HPDE6-E6E7 (cell line): Measurements from ENCODE around the gene DCANP1.
A peak's percentile ranks its signal among the peaks of the same experiment; 100 is the strongest.

ENCODE experiments used
- DNase-seq: peaks from one replicate; pipeline ENCODE4 v3.0.0; 2011; ENCODE audit warnings: missing footprints; ENCODE audit errors: extremely low spot score

Gene DCANP1

DNA sequence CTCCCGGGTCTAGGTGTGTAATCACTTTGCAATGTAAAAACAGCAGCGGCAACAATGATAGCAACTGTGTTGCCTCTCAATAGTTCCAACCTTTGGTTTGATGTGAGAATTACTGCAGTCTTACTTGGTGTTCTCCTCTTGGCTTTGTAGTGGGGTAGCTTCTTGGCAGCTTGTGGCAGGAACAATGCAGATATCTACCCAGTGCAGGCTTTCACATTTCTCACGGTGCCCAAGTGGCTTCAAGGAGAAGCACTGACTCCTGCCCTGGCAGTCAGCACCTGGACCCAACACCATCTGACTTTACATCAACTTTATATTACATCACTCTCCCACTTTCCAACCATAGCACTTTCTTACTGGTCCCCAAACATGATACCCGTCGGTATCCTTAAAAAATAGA lies 33.4 kb upstream of the DCANP1 start:
- no peak for DNase-seq

DNA sequence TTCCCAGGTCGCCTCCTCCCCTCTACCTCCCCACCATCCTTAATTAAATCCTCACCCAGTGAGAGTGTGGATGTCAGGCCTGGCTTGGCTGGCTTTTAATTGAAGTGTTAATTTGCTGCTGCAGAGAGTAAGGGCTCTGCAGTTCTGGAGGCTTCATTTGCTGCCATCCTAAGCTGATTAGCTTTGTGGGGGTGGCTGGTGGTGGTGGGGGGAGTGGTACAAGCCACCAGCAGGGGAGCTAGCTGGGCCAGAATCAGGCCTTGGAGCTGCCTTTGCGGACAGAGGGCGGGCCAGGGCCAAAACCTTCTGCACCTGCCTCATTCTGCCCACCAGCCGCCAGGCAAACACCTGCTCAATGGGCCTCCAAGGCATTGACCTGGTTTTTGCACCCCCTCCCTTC lies 31.8 kb upstream of the DCANP1 start:
- no peak for DNase-seq

- DNase-seq: no peak
Observed at GRCh38 chr5:135477613-135478066, 30.5 kb upstream of the DCANP1 start.

DNA sequence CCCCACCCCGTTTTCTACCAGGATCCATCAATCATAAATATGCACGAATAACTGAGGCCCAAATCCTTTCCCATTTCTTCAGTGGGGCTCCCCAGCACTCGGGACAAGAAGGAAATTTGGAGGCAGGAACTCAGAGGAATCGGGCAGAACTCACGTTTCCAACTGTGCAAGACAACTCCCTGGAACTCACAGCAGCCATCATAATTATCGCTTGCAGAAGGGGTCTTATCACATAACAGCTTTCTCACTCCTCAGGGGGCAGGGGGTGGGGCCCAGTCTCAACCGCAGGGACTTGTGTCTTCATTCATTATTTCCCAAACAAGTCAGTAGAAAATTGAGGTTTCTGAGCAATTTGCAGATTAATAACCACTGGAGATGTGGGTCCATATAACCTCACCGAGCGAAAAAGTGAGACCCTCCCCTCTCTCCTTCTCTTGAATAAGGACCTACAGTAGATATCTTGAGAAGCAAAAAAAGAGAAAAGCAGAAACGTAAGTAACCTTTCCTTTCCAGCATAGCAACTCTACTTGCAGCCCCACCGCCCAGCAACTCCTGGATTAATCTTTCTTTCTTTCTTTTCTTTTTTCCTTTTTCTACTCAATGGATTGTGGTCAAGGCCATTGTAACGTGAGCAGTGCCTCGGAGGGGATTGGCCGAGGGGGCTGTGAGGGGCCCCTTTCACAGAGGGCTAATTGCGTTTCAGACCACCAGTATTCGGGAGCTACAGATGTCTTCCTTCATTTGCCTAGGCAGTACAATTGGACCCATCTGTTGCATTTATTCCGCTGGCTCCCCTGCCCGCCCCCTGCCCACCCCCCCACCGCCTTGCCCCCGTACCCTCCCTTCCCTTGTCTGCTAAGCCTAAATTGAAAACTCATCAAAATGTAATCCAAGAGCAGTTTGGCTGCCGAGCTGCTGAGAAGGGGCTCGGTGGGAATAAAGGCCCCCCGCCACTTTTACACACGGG lies 29.8 kb upstream of the DCANP1 start:
- no peak for DNase-seq

DNA sequence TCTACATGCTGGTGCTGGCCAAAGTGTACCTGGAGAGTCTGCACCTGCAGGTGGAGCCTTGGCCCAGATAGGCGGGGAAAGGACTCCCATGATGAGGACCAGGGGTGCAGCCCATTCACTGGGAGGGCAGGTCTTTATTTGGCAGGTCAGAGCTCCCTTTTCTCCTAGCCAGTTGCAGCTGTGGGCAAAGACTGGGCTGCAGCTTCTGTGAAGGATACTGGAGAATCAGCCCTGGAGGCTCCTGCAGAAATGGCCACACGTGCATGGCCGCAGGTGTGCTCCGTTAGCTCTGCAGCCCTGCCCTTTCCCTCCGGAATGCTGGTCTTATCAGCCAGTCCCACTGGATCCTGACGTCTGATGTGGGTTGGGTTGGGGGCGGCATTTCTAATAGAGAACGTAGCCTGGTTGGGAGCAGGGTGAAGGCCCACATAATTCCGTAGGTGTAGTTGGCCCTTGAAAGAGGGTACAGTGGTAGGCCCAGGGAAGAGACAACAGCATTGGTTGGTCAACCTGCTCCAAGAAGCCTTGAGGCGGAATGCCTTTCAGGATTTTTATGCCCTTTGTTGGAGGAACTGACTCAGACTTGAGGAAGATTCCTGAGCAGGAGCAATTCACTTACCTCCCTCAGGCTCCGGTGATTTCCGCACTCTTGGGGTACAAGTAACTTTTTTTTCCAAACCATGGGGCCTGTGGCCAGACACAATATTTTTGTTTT lies 27.0 kb upstream of the DCANP1 start:
- DNase-seq: no peak

DNA sequence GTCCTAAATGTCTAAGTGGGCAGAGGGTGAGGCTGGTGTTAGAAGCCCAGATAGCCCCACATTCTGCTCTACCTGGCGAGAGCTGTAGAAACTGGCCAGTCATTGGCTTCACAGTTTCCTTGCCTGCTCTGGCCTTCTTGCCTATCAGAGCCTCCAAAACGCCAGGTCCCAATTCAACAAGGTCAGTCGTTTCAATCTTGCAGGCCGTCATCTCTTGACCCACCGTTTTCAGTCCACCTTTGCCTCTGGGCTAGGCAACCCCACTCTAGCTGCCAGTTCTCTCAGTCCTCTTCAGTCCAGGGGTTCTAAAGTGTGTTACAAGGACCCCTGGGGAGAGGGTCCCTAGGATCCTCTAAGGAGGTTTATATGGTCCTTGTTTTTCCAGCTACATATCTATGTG lies 25.0 kb upstream of the DCANP1 start:
- DNase-seq: no peak

GRCh38 chr5:135471726-135472125 lies 24.6 kb upstream of the DCANP1 start:
- DNase-seq: no peak

DNA sequence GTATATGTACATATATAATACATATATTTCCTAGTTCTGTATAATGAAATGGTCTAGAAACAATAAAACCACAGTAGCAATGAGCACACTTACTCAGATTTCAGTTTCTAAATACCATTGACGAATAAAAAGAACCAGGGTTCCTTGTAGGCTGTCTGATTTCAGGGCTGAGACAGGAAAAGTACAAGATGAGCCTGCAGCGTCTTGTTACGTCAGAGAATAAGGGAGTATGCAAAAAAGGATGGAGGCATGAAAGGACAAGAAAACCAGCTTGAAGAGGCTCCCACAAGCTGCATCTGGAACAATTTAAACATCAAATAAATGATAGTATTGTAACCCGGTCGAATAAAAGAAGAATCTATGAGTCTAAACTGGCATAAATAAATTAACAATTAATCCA lies 22.8 kb upstream of the DCANP1 start:
- DNase-seq: no peak

- no peak for DNase-seq
Observed at GRCh38 chr5:135468541-135468940, 21.4 kb upstream of the DCANP1 start.

DNA sequence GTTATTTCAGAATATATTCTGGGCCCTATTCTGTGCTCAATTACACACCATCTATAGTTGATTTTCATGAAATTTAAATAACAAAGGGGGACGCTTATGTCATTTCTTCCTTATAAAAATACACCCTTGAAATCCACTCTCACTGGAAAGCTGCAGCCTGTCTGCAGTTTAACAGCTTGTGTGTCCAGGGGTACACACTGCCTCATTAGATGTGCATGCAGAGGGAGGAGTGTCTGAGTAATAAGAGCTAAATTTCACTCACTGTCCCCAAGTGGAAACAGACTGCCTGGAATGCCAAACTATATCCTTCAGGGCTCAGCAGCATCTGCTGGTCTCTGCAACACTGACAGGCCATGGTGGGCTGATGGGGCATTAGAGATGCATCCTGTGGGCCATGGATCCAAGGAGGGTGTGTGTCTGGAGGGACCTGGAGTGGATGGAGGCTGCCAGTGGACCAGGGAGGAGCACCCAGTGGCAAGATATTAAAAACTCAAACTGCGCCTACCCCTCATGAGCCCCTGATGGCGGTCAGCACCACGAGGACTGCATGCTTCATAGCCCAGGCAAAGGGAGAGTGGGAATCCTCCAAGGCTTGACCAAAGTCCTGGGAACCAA lies 20.8 kb upstream of the DCANP1 start:
- DNase-seq: no peak

GRCh38 chr5:135467051-135467625 lies 20.0 kb upstream of the DCANP1 start:
- no peak for DNase-seq

DNA sequence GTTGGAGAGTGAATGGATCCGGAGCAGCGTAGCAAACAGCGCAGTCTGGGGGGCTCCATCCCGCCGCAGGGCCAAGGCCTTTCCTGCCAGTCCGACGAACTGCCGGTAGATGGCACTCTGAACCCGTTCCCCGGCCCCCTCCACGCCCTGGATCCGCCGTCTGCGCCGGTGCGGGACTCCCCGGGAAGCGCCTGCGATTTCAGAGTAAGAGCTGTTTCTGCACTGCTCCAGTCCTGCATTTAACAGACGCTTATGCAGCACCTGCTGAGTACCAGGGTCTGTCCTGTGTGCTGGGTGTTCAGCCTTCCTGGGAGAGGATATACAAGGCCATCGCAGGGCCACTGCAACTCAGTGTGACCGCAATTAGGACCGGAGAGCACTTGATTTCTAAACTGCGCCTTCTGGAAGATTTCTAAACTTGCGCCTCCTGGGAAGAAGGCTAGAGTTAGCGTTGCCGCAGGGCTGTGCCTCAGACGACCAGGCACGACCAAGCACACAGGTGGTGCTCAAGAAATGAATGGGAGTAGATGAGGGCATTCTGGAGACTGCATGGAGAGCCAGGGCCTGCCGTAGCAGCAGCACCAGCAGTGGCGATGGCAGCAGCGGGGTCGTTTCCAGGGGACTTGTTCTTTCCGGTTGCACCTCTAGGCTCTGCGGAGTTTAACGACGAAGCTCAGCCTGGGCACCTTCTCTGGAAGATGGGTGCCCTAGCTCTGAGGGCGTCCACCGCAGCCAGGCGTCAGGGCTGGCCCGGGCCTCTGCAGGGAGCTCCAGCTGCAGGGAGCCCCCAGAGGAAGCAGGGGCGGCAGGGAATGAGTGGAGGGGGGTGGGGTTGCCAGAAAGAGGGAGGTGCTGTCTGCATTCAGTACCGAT lies 19.3 kb upstream of the DCANP1 start:
- peak; percentile 83 for DNase-seq

DNA sequence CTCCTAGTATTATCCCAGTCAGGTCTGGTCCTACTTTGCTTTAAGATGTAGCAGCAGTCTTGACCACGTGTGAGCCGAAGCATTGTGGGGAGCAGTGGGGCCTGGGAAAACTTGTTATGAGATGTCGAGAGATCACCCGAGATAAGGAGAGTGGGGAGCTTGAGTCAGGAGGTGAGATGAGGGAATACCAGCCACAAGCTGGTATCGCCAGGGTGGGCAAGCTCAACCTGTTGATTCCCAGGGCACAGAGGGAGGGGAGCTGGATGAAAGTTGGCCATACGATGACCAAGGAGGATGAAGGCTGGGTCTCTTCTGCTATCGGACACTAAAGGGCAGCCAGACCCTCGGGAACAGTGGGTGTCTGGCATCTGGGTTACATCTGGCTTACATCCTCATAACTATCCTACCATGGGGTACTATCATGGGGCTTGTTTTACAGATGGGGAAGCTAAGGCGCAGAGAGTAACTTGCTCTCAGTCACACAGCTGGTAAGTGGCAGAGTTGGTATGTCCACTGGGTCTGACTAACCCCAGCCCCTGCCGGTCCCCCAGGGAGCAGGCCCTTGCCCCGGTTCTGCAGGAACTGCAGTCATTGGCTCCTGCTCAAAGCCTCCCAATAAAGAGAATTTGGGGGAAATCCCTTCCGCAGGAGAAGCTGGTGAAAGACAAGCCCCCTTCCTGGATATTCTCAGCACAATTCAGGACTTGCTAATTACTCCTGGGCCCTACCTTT lies 18.4 kb upstream of the DCANP1 start:
- no peak for DNase-seq

DNA sequence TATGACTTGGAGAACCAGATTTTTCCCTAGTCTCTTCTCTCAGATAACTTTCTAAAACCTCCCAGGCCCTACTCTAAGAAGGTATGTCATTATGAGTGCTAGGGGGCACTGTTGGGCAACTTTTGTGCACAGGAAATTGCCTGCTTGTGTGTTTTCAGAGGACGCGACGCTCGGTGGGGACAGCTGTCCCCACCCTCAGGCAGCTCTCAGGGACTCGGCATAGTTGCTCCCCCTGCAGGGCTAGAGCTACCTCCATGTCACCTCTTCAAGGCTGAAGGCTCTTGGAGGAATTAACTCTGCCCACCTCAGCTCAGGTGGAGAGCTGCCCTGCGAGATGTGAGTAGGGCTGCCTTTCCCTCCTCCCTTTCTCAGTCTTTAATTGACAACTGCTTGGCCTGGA lies 15.2 kb upstream of the DCANP1 start:
- DNase-seq: peak; percentile 27

GRCh38 chr5:135461481-135462151 lies 14.5 kb upstream of the DCANP1 start:
- no peak for DNase-seq

GRCh38 chr5:135460246-135461033 lies 13.3 kb upstream of the DCANP1 start:
- DNase-seq: no peak

GRCh38 chr5:135458921-135459331 lies 11.8 kb upstream of the DCANP1 start:
- DNase-seq: no peak

DNA sequence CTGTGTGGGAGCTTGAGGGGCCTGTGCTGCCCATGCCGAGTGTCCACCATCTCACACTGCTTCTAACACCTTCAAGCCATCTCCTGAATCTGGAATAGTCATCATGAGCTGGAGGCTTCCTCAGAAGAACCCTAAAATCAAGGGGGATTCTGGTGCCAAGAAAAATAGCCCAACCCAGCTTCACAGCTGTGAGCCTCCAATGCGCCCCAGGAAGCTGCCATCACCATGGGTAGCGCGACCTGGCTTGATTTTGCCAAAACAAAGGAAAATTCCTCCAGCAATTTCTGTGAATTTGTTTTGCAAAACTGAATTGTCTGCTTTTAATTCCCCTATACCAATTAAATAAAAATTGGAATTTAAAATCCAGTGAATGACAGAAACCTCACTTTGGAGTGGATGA lies 11.2 kb upstream of the DCANP1 start:
- no peak for DNase-seq
